KMS-11 (cell line): ENCODE results near the gene SLC15A2.

Experiments used
- H2AFZ ChIP-seq: fragments of 200-600 bp; sonication (generic); 2 replicates; pipeline ENCODE4 v1.6.1; 2016; ENCODE audit warnings: antibody characterized with exemption, mixed run types, low read depth
- H3K27ac ChIP-seq: fragments of 200-600 bp; sonication (generic); 2 replicates; pipeline ENCODE4 v1.6.1; 2016; ENCODE audit warnings: mild to moderate bottlenecking, mixed run types
- H3K27me3 ChIP-seq: fragments of 200-600 bp; sonication (generic); 2 replicates; pipeline ENCODE4 v1.6.1; 2017; ENCODE audit warnings: mild to moderate bottlenecking, low read depth, mixed run types, moderate library complexity; ENCODE audit not compliant: insufficient read depth
- H3K36me3 ChIP-seq: fragments of 200-600 bp; sonication (generic); 2 replicates; pipeline ENCODE4 v1.6.1; 2017; ENCODE audit warnings: mild to moderate bottlenecking, mixed run types; ENCODE audit not compliant: insufficient read depth
- H3K4me1 ChIP-seq: fragments of 200-600 bp; sonication (generic); 2 replicates; pipeline ENCODE4 v1.6.1; 2016; ENCODE audit warnings: mild to moderate bottlenecking, low read depth, mixed run types; ENCODE audit not compliant: poor library complexity, severe bottlenecking
- H3K4me2 ChIP-seq: fragments of 200-600 bp; sonication (generic); 2 replicates; pipeline ENCODE4 v1.7.0; 2016; ENCODE audit warnings: mild to moderate bottlenecking, mixed run types
- H3K4me3 ChIP-seq: fragments of 200-600 bp; sonication (generic); IDR thresholded peaks from 2 replicates; pipeline ENCODE4 v1.6.1; 2017; ENCODE audit warnings: low read depth, low read length, mixed read lengths; ENCODE audit not compliant: insufficient read depth
- H3K79me2 ChIP-seq: fragments of 200-600 bp; sonication (generic); 2 replicates; pipeline ENCODE4 v1.6.1; 2016; ENCODE audit warnings: low read depth, mixed run types; ENCODE audit not compliant: insufficient read depth
- H3K9ac ChIP-seq: fragments of 200-600 bp; sonication (generic); 2 replicates; pipeline ENCODE4 v1.6.1; 2016; ENCODE audit warnings: mild to moderate bottlenecking, mixed run types
- H4K20me1 ChIP-seq: fragments of 200-600 bp; sonication (generic); 2 replicates; pipeline ENCODE4 v1.6.1; 2016; ENCODE audit warnings: mild to moderate bottlenecking, mixed run types; ENCODE audit not compliant: insufficient read depth
- TF ChIP-seq, protein P1 (sequence below): fragments of 200-600 bp; sonication (generic); conservative IDR thresholded peaks from 2 replicates; pipeline ENCODE4 v1.6.1; 2017; ENCODE audit warnings: low read depth, mild to moderate bottlenecking, antibody characterized with exemption, low read length, moderate library complexity, mixed read lengths

The SLC15A2 gene

DNA sequence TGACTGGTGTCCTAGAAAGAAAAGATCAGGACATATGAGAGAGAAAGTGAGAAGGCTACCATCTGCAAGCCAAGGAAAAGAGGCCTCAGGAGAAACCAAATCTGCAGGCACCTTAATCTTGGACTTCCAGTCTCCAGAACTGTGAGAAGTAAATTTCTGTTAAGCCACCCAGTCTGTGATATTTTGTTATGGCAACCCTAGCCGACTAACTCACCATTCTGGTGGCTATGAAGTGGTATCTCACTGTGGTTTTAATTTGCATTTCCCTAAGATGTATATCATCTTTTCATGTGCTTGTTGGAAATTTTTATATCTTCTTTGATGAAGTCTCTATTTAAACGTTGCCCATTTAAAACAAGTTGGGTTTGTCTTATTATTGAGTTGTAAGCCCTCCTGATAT lies 87.3 kb downstream of the SLC15A2 start:
- no peak overlapping the region for H3K4me2 ChIP-seq
- TF ChIP-seq, protein P1, sequence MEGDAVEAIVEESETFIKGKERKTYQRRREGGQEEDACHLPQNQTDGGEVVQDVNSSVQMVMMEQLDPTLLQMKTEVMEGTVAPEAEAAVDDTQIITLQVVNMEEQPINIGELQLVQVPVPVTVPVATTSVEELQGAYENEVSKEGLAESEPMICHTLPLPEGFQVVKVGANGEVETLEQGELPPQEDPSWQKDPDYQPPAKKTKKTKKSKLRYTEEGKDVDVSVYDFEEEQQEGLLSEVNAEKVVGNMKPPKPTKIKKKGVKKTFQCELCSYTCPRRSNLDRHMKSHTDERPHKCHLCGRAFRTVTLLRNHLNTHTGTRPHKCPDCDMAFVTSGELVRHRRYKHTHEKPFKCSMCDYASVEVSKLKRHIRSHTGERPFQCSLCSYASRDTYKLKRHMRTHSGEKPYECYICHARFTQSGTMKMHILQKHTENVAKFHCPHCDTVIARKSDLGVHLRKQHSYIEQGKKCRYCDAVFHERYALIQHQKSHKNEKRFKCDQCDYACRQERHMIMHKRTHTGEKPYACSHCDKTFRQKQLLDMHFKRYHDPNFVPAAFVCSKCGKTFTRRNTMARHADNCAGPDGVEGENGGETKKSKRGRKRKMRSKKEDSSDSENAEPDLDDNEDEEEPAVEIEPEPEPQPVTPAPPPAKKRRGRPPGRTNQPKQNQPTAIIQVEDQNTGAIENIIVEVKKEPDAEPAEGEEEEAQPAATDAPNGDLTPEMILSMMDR = no peak
- H3K27ac ChIP-seq = no peak overlapping the region
- peaks cover 8% of the 10 kb centered on the region for H3K4me1 ChIP-seq
- no peak overlapping the region for H2AFZ ChIP-seq
- H3K4me3 ChIP-seq = no peak overlapping the region
- H3K79me2 ChIP-seq = no peaks in the 10 kb centered on the region
- H3K27me3 ChIP-seq = no peaks in the 10 kb centered on the region
- H3K36me3 ChIP-seq = no peaks in the 10 kb centered on the region
- H3K9ac ChIP-seq = no peak overlapping the region
- H4K20me1 ChIP-seq = no peaks in the 10 kb centered on the region

DNA sequence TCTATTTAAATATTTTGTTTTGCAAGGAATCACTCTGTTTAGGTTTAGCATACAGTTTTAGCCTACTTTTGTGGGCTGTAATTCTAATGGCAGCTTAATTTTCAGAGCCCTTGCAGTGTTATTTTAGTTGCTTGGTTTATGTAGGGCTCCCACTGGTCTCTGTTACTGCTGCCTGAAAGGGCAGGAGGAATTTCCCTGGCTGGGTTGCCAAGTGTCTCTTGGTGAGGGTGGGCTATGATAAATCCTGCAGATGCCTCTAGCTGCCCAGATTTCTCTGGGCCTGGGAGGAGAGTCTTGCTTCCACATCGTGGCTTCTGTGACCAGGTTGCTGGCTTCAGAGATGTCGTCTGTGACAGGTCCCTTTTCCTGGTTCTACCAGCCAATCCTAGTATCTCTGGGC lies 91.6 kb downstream of the SLC15A2 start:
- no peaks in the 10 kb centered on the region for H3K27me3 ChIP-seq
- no peak overlapping the region for H3K4me3 ChIP-seq
- no peaks in the 10 kb centered on the region for H3K36me3 ChIP-seq
- H2AFZ ChIP-seq = no peak overlapping the region
- H3K79me2 ChIP-seq = no peaks in the 10 kb centered on the region
- no peaks in the 10 kb centered on the region for H4K20me1 ChIP-seq
- no peak overlapping the region for H3K4me2 ChIP-seq
- TF ChIP-seq, protein P1 = no peak
- H3K27ac ChIP-seq = no peak overlapping the region
- H3K9ac ChIP-seq = no peak overlapping the region
- no peaks in the 10 kb centered on the region for H3K4me1 ChIP-seq

DNA sequence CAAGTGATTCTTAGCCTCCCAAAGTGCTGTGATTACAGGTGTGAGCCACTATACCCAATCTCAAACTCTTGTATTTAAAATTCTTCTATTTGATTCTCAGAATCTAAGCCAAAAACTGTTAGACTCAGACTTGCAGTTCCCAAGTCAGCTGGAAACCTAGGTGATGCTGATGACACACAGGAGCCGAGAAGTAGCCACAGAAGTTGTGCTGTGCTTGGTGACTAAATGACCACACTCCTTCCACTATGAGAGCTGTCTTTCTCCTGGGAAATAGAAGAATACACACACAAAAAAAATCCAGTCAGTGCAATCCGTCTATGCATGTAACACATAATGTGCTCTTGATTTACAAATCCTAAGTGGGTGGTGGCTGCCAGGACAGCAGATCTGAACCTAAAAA lies 93.9 kb downstream of the SLC15A2 start:
- H3K79me2 ChIP-seq = no peaks in the 10 kb centered on the region
- no peak overlapping the region for H3K27ac ChIP-seq
- H3K4me3 ChIP-seq = no peak overlapping the region
- H3K9ac ChIP-seq = no peak overlapping the region
- H2AFZ ChIP-seq = no peak overlapping the region
- no peak overlapping the region for H3K4me2 ChIP-seq
- no peaks in the 10 kb centered on the region for H4K20me1 ChIP-seq
- no peaks in the 10 kb centered on the region for H3K4me1 ChIP-seq
- H3K27me3 ChIP-seq = no peaks in the 10 kb centered on the region
- no peaks in the 10 kb centered on the region for H3K36me3 ChIP-seq
- TF ChIP-seq, protein P1 = no peak

DNA sequence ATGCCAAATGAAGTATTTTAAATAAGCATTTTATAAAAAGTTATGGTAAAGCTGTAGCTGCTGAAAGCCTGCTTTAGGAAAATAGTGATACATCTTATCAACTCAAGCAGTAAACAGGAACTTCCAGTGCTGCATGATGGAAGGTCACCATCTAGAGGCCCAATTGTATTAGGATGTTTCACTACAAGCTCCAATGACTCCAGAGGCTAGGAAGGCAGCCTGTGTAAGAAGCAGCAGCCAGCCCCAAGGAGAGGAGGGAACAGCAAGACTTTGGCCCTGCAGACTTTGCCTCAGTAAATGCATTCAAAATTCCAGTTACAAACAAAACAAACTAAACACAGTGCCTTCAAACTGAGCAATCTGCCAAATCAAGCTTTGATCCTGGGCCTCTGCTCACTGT lies 95.7 kb downstream of the SLC15A2 start:
- Histone ChIP-seq H2AFZ (no peak overlapping the region), H4K20me1 (no peaks in the 10 kb centered on the region), H3K9ac (no peak overlapping the region), H3K36me3 (no peaks in the 10 kb centered on the region), H3K79me2 (no peaks in the 10 kb centered on the region), H3K4me2 (no peak overlapping the region), H3K4me3 (no peak overlapping the region), H3K27ac (no peak overlapping the region), H3K4me1 (no peaks in the 10 kb centered on the region), H3K27me3 (no peaks in the 10 kb centered on the region)
- TF ChIP-seq, protein P1 = no peak
